Fibroblast of pulmonary artery (primary cell): ENCODE results near the gene SAP30L.

ENCODE experiments used
- DNase-seq: peaks from one replicate; pipeline ENCODE4 v3.0.0-alpha.2; 2010; ENCODE audit warnings: low read depth
- H3K4me3 ChIP-seq: replicated peaks from 2 replicates; pipeline ENCODE4 v1.5.1; 2011; ENCODE audit warnings: low read depth, mild to moderate bottlenecking, control low read depth, low read length, moderate library complexity
- CTCF ChIP-seq: IDR thresholded peaks from 2 replicates; pipeline ENCODE4 v1.5.1; 2011; ENCODE audit warnings: mild to moderate bottlenecking, control low read depth, low read length, inconsistent platforms; ENCODE audit errors: missing control alignments

Gene SAP30L

GRCh38 chr5:154483654-154484392, 38.0 kb downstream of the SAP30L start:
- TF ChIP-seq CTCF: no peak
- no peak for DNase-seq
- H3K4me3 ChIP-seq: no peak overlapping the region

DNA sequence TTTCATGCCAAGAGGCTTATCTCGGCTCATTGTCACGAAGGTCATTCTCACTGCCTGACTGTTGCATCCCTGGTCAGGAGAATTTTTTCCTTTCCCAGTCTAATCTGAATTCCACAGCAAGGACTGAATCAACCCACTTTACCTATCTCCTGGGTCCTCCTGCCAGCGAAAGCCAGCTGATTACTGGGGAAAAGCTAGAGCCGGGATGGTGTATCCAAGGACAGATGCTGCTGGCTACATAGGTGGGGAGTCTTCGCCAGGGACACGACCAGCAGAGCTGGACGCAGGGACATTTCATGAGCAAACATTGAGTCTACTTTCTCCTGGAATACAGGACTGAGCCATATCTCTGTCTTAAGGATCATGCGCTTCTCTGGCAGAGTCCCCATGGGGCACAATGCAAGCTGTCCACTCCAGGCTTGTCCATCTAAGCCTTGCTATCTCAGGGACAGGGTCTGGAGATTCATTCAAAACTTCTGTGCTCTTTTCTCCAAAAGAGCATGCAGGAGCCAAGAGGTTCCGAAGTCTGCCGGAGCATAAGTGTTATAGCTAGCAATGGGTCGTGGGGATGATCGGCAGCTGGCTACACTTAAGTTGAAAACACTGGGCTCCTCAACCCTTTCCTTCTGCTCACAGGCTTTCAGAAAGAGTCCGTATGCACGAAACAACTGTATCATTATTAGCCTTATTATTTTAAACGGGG, 38.7 kb downstream of the SAP30L start:
- TF ChIP-seq CTCF: no peak
- no peak for DNase-seq
- no peak overlapping the region for H3K4me3 ChIP-seq

DNA sequence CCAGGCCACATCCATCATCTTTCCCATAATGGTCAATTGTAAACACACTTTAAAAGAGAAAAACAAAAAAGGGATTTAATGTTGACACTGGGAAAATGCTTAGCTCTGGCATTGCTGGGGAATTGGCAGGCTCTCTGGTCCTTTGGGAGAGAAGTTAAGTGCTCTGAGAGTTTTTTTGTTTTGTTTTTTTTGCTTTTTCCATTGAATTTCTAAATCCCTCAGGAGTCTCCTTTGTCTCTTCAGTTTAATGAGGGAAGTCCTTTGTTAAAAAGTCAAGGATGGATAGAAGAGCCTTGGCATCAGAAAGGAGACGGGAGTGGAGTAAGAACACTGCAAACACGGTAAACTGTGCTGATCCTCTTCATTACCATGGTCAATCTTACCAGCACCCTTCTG, 39.3 kb downstream of the SAP30L start:
- no peak for DNase-seq
- no peak overlapping the region for H3K4me3 ChIP-seq
- TF ChIP-seq CTCF: no peak

GRCh38 chr5:154485850-154486426, 40.1 kb downstream of the SAP30L start:
- no peak for DNase-seq
- H3K4me3 ChIP-seq: no peak overlapping the region
- TF ChIP-seq CTCF: no peak

DNA sequence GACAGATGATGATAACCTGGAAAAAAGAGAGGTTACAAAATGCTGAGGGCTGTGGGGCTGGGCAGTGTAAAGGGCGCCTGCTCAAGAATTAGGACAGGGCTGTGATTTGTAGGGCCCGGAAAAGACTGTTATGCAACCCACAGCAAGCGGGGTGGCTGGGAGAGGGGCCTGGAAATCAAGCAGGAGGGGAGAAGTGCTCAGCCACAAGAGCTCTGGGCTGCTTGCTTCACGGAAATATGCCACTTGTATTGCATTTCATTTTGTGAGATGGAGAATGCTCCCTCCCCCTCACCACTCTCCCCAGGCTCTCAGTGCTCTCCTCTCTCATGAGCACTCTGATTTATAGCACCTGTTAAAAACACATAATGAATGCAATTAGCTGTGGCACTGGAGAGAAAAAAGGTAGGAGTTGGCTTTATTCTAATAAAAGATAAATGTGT, 40.6 kb downstream of the SAP30L start:
- H3K4me3 ChIP-seq: no peak overlapping the region
- no peak for DNase-seq
- TF ChIP-seq CTCF: no peak

DNA sequence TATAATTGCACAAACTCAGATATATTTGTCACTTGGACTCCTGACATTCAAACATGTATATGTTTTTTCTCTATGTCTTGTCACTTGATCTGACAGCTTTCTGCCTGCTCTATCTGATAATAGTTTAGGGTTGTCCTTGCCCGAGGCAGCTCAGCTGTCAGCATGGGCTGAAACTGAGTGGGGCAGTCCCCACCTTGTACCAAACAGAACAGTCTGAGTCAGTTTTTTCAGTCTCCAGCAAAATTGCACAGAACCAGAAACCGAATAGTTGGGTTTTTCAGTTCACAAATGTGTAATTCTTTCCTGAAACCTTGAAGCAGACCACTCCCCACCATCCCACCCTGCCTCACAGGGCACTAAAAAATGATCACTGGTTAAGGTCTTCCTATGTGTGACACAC, 41.7 kb downstream of the SAP30L start:
- TF ChIP-seq CTCF: no peak
- H3K4me3 ChIP-seq: no peak overlapping the region
- DNase-seq: no peak

DNA sequence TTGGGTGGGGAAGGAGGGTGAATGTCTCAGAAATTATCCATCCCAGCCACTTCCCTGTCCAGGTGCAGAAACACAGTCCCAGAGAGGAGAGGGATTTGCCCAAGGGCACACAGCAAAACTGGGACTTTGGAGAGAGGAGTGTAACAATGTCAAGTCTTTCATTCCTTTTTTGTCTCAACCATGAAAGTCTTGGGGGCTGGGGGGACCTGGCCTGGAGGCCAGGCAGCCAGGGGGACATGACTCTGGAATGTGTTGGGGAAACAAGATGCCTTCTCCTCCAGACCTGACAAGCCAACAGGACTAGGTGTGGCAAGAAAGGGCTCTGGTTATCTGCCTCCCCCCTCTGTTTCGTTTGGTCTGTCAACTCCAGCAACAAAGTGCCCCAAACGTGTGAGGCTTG, 46.1 kb downstream of the SAP30L start:
- TF ChIP-seq CTCF: no peak
- DNase-seq: no peak
- H3K4me3 ChIP-seq: no peak overlapping the region
